Measurements from ENCODE around the gene USP17L22. TPM values are rescaled to one million over a fixed set of nuclear protein-coding genes. Genes with fewer than 3 reads are reported as not detected.

The USP17L22 gene
- total and polyA plus RNA-seq, 8 donors: not detected

Other genes with a start within 250 kb of the USP17L22 start
- gene FAM90A26, start 97.2 kb upstream of the USP17L22 start, total RNA-seq: not detected
- under 1 TPM; 0.08 to 0.23 (median 0.14) TPM for gene FAM90A26, start 97.2 kb upstream of the USP17L22 start, polyA plus RNA-seq (ENCODE audit: insufficient read length in 6 of 6)
- not detected for gene USP17L10, start 57.0 kb upstream of the USP17L22 start, total RNA-seq
- gene USP17L10, start 57.0 kb upstream of the USP17L22 start, polyA plus RNA-seq (ENCODE audit: insufficient read length in 6 of 6): not detected
- gene USP17L11, start 52.2 kb upstream of the USP17L22 start, total RNA-seq: not detected
- gene USP17L11, start 52.2 kb upstream of the USP17L22 start, polyA plus RNA-seq (ENCODE audit: insufficient read length in 6 of 6): not detected
- gene USP17L12, start 47.5 kb upstream of the USP17L22 start, total RNA-seq: not detected
- not detected for gene USP17L12, start 47.5 kb upstream of the USP17L22 start, polyA plus RNA-seq (ENCODE audit: insufficient read length in 6 of 6)
- not detected for gene USP17L13, start 42.7 kb upstream of the USP17L22 start, total RNA-seq
- not detected for gene USP17L13, start 42.7 kb upstream of the USP17L22 start, polyA plus RNA-seq (ENCODE audit: insufficient read length in 6 of 6)
- gene USP17L15, start 33.2 kb upstream of the USP17L22 start, total RNA-seq: not detected
- not detected for gene USP17L15, start 33.2 kb upstream of the USP17L22 start, polyA plus RNA-seq (ENCODE audit: insufficient read length in 6 of 6)
- not detected for gene USP17L17, start 23.7 kb upstream of the USP17L22 start, total RNA-seq
- not detected for gene USP17L17, start 23.7 kb upstream of the USP17L22 start, polyA plus RNA-seq (ENCODE audit: insufficient read length in 6 of 6)
- not detected for gene USP17L18, start 19.0 kb upstream of the USP17L22 start, total RNA-seq
- gene USP17L18, start 19.0 kb upstream of the USP17L22 start, polyA plus RNA-seq (ENCODE audit: insufficient read length in 6 of 6): not detected
- gene USP17L19, start 14.2 kb upstream of the USP17L22 start, total RNA-seq: not detected
- not detected for gene USP17L19, start 14.2 kb upstream of the USP17L22 start, polyA plus RNA-seq (ENCODE audit: insufficient read length in 6 of 6)
- not detected for gene USP17L20, start 9.5 kb upstream of the USP17L22 start, total RNA-seq
- gene USP17L20, start 9.5 kb upstream of the USP17L22 start, polyA plus RNA-seq (ENCODE audit: insufficient read length in 6 of 6): not detected
- not detected for gene USP17L21, start 4.7 kb upstream of the USP17L22 start, total RNA-seq
- gene USP17L21, start 4.7 kb upstream of the USP17L22 start, polyA plus RNA-seq (ENCODE audit: insufficient read length in 6 of 6): not detected
- gene USP17L24, start 57.5 kb downstream of the USP17L22 start, total RNA-seq: not detected
- not detected for gene USP17L24, start 57.5 kb downstream of the USP17L22 start, polyA plus RNA-seq (ENCODE audit: insufficient read length in 6 of 6)
- not detected for gene USP17L25, start 62.3 kb downstream of the USP17L22 start, total RNA-seq
- not detected for gene USP17L25, start 62.3 kb downstream of the USP17L22 start, polyA plus RNA-seq (ENCODE audit: insufficient read length in 6 of 6)
- gene USP17L26, start 67.0 kb downstream of the USP17L22 start, total RNA-seq: not detected
- not detected for gene USP17L26, start 67.0 kb downstream of the USP17L22 start, polyA plus RNA-seq (ENCODE audit: insufficient read length in 6 of 6)
- gene USP17L5, start 71.8 kb downstream of the USP17L22 start, total RNA-seq: not detected
- not detected for gene USP17L5, start 71.8 kb downstream of the USP17L22 start, polyA plus RNA-seq (ENCODE audit: insufficient read length in 6 of 6)
- gene USP17L27, start 76.5 kb downstream of the USP17L22 start, total RNA-seq: not detected
- gene USP17L27, start 76.5 kb downstream of the USP17L22 start, polyA plus RNA-seq (ENCODE audit: insufficient read length in 6 of 6): not detected
- gene USP17L28, start 81.3 kb downstream of the USP17L22 start, total RNA-seq: not detected
- gene USP17L28, start 81.3 kb downstream of the USP17L22 start, polyA plus RNA-seq (ENCODE audit: insufficient read length in 6 of 6): not detected
- not detected for gene USP17L29, start 86.0 kb downstream of the USP17L22 start, total RNA-seq
- gene USP17L29, start 86.0 kb downstream of the USP17L22 start, polyA plus RNA-seq (ENCODE audit: insufficient read length in 6 of 6): not detected
- not detected for gene USP17L30, start 95.5 kb downstream of the USP17L22 start, total RNA-seq
- gene USP17L30, start 95.5 kb downstream of the USP17L22 start, polyA plus RNA-seq (ENCODE audit: insufficient read length in 6 of 6): not detected
- gene DEFB131A, start 176.8 kb downstream of the USP17L22 start, total RNA-seq: not detected
- not detected for gene DEFB131A, start 176.8 kb downstream of the USP17L22 start, polyA plus RNA-seq (ENCODE audit: insufficient read length in 6 of 6)